Medulla oblongata (tissue), 1 donor: Measurements from ENCODE around the gene MIS18BP1.
A peak's percentile ranks its signal among the peaks of the same experiment; 100 is the strongest.
"Not testable (repeated sequence)": the region's sequence is repeated elsewhere in the genome, so short reads cannot be mapped to it uniquely, and the experiment has no call there.

Experiments used
- DNase-seq: peaks from one replicate; pipeline ENCODE4 v3.0.0-alpha.2; 2015; ENCODE audit errors: extremely low spot score

The MIS18BP1 gene

DNA sequence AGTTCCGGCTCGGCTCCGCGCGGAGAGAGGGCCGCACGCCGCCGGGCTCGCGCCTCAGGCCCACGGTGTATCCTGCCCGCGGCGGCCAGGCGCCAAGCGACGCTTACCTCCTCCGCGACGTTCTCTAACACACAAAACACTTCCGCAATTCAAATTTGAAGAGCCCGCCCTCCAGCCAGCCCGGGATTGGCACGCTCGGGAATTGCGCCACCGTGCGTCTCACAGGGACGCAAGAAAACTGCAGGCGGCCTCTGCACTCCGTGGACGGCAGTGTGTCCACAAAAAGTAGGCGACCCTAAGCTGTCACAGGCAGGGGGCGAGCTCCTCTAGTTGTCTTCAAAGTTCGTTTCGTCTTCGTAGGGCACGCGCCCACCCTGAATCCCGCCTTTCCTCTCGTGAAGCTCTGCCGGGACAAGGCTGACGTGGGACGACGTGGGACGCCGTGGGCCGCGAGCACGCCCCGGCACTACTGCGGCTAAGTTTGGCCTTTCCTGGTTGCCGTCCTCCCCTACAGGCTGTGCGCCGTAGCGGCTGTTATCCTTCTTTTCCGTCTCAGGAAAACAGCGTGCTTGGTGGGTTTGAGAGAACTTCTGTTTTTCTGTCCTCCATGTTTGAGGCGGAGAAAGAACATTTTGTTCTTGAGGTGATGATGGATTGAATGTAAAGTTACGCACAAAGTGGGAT lies at the start of gene MIS18BP1:
TSS of gene MIS18BP1 (minus strand) at position 133 of the 684 bp plus-strand sequence. CDS start 5,916 bp downstream, outside the sequence.
- DNase-seq: peak; percentile 95

DNA sequence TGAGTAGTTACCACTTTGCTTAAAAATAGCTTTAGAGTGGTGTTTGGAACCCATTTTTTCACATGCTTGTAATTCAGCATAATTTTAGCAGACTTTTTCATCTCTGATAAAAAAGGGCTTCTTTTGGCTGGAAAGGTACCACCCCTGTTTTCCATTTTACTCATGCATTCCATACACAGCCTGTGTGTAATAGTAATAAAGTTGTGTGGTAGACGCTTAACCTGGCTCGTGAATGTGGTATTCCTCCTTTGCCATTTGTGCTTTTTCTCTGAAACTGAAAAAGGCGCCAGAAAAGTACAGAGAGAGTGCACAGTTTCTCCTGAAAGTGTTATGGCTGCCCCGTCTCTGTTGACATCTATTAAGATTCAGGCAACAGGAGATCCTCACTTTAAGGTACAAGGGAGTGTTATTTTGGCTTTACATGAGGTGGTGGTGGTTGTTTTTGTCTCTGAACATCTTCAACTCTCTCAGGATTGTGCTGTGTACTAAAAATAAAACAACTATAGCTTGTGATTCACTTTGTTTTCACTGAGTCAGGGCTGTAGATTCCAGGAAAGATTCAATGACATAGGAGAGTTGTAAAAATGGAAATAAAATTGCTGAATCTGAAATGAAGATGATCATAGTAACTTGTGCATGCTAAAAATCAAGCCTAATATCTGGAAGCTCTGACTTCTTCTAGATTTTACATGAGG lies 45.6 kb upstream of the MIS18BP1 start:
- DNase-seq: no peak

DNA sequence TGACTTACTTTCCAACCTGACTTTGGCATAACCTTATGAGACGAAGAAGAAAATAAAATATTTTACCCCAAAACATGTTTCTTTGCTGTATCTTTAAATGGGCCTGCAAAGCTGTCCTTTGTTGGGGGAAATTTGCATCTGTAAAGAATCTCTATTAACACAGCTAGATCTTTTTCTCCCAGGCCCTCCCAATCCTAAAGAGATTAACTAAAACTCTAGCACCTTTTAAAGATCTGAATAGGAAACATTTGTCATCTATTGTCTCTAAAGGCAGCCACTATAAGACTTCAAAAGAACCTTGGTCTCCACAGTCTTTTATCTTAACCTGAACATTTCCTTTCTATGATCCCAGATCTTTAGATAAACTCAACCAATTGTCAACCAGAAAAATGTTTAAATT lies 41.8 kb upstream of the MIS18BP1 start:
- DNase-seq: not testable (repeated sequence)

GRCh38 chr14:45290547-45290946 lies 37.5 kb upstream of the MIS18BP1 start:
- no peak for DNase-seq

GRCh38 chr14:45287610-45288009 lies 34.6 kb upstream of the MIS18BP1 start:
- no peak for DNase-seq

- no peak for DNase-seq
These were observed 31.8 kb upstream of the MIS18BP1 start for GRCh38 chr14:45284802-45285201.

DNA sequence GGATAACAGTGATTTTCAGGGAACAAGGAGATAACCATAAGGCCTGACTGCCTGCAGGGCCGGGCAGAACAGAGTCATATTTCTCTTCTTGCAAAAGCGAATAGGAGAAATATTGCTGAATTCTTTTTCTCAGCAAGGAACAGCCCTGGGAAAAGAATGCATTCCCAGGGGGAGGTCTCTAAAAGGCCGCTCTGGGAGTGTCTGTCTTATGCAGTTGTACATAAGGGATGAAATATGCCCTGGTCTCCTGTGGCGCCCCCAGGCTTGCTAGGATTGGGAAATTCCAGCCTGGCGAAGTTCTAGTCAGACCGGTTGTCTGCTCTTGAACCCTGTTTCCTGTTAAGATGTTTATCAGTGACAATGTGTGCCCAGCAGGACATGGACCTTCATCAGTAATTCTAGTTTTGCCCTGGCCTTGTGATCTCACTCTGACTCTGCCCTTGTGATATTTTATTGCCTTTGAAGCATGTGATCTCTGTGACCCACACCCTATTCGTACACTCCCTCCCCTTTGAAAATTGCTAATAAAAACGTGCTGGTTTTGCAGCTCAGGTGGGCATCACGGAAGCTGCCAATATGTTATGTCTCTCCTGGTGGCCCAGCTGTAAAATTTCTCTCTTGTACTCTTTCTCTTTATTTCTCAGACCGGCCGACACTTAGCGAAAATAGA lies 28.9 kb upstream of the MIS18BP1 start:
- not testable (repeated sequence) for DNase-seq

- DNase-seq: no peak
These were observed 19.0 kb upstream of the MIS18BP1 start for GRCh38 chr14:45271858-45272537.

DNA sequence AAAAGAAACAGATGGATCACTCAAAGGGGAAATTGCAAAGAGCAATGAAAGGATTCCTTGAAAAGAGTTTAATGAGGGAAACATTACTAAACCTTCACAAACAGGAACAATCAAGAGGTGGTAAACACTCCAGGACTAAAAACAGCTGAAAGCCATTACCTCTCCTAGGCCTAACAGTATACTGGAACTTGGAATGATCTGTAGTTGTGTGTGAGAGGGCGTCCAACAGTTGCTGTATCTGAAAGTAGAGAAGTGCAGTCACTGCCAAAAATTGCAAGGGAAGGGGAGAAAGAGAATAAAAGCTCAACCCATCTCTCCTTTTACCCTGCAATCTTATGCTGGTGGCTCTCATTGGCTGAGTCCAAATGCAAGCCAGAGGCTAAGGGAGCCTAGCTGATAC lies 17.0 kb upstream of the MIS18BP1 start:
- no peak for DNase-seq

DNA sequence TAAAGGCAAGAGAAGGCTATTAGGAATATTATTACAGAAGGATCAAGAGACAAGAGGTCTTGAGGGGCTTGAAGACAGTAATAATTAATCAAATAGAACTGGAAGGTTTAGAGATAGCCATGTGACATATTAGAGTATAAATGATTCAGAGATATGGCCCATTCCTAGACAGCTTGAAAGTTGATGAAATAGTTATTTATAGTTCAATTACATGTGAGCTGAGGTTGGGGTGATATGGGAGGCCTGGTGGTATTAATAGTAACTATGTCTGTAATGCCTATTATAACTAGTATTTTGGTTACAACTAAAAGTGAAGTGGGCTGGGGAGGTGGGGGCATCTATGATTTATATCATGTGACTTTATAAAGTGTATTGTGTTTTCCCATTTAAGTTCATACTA lies 14.1 kb upstream of the MIS18BP1 start:
- DNase-seq: no peak

GRCh38 chr14:45262637-45263036 lies 9.6 kb upstream of the MIS18BP1 start:
- DNase-seq: no peak

DNA sequence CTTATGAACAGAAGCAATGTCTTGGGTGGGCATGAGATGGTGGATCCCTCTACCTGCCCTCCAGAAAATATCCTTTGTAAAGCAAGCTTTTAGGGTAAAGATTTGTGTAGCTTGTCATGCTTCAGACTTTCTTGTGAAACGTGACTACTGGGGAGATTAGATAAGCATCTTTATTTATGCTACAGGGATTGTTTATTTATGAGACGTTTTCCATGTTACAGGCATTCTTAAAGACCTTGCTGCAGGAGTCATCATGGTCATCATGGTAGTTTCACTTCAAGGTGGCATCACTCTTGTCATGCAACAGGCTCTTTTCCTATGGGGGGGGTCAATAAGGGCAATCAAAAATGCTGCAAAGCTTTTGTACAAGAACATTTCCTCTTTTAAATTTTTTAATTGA lies 8.2 kb upstream of the MIS18BP1 start:
- DNase-seq: no peak

DNA sequence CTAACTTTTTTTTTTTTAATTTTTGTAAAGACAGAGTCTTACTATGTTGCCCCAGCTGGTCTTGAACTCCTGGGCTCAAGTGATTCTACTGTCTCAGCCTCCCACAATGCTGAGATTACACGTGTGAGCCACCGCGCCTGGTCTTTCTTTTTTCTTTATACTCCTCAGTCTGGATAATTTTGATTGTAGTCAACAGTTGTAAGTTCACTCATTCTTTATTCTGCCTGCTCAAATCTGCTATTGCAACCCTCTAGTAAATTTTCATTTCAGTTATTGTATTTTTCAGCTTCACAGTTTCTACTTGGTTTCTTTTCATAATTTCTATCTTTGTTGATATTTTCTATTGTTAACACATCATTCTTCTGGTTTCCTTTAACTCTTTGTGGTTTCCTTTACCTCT lies 5.8 kb upstream of the MIS18BP1 start:
- DNase-seq: no peak

DNA sequence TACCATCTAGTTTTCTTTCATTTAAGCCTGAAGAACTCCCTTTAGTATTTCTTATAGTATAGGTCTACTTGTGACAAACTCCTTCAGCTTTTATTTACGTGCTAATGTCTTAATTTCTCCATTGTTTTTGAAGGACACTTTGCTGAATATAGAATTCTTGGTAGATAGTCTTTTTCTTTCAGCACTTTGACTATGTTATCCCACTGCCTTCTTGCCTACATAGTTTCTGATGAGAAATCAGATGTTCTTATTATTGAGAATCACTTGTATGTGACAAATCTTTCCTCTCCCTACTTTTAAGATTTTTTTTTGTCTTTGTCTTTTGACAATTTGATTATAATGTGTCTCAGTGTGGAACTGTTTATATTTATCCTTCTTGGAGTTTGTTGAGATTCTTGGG lies 5.1 kb upstream of the MIS18BP1 start:
- DNase-seq: no peak

GRCh38 chr14:45254771-45255170 lies 1.8 kb upstream of the MIS18BP1 start:
- DNase-seq: no peak

DNA sequence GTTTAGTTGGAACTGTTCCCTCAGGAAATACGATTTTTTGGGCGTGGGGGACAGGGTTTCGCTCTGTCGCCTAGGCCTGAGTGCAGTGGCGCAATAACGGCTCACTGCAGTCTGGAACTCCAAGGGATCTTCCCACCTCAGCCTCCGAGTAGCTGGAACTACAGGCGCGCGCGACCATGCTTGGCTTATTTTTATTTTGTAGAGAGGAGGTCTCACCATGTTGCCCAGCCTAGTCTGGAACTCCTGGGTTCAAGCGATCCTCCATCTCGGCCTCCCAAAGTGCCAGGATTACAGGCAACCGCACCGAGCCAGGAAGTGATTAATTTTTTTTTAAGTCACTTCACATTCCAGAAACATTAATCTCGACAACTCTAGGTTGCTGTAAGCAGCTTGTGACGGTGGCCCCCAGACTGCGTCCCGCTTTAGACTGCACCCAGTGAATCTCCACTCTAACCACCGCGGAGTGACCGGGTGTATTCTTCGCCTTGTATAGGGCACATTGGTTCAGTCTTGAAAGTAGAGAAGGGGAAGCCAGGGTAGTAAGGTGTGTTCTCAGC lies 830 bp upstream of the MIS18BP1 start:
- DNase-seq: peak; percentile 18

DNA sequence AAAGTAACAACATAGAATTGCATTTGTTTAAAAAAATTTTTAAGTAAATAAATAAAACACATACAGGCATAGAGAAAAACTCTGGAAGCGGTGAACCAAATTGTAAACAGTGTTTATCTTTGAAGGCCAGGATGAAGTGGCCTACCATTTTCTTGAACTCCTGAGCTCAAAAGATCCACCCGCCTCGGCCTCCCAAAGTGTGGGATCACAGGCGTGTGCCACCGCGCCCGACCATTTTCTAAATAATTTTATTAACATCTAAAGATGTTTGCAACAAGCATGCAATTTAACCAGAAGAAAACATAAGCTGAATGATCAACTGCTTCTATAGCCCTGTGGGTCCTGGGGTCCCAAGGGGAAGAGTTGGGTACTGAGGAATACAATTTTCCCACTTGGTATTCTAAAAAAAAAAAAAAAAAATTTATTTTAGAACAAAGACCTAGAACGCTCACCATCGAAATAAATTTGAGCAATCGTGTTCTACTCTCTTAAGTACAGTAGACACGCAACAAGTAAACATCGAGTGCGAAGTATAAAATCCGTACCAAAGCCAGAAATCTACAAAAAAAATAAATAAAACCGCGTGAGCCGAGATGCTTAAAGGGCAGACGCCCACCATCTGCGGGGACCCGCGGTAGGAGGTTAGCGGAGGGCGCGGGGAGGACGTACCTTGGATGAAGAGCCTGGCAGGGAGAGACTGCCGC lies 484 bp downstream of the MIS18BP1 start:
- no peak for DNase-seq

GRCh38 chr14:45251912-45252311 lies 1.1 kb downstream of the MIS18BP1 start:
- DNase-seq: peak; percentile 73

DNA sequence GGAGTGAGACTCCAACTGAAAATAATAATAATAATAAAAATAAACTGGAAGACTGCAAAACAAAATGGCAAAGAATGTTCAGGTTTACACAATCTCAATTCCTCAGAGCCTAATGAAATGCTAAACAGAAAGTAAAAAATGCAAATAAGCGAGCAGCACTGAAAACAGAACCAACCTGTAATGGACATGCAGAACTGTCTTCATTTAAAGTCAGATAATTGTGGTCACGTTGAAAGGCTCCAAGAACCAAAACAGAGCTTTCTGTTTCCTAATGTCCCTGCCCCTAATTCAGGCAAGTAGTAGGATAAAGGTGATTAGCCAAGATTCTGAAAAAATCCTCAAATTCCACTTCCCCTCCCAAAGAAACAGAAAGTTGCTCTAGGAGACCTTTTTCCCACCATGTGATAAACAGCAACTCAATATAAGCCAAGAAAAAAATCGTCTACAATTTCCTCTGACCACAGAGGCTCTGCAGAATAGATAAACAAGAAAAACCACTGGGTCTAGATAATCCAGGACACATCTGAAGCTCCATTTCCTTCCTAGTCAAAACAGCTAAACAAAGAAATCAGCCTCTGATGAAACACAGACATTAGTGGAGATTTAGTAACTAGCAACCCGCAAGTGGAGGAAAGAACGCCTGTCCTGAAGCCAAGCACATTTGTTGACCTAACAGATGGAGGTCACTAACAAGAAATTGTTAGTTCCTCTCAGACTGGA lies 3.0 kb downstream of the MIS18BP1 start:
- DNase-seq: peak; percentile 66

GRCh38 chr14:45247427-45247826 lies 5.6 kb downstream of the MIS18BP1 start:
- DNase-seq: no peak

DNA sequence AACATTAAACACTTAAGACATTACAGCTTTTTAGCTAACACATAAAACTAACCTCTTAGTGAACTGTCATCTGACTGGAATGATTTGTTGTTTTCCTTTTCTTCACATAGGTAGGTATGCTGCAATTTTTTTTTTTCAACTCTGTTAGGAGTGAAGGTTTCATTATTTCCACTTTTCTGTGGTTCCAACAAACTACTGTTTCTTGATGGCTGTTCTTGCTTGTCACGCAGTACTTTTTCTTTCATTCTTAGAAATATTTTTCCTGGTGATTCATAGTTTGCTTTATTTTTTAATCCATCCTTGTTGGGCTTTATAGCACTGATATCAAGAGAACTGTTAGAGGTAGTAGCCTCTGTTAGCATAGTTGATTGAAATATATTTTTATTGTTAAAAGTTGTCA lies 6.3 kb downstream of the MIS18BP1 start:
- no peak for DNase-seq
